Gastrocnemius medialis (tissue), 4 donors: ENCODE measurements around the gene SERPINA3.

Source experiments
- CTCF ChIP-seq, 5 experiments: fragments of 450-650 bp in 3 of 5; fragments of 200-600 bp in 2 of 5; sonication (generic) in 2 of 5; IDR thresholded peaks in 4 of 5; conservative IDR thresholded peaks in 1 of 5; 1 replicate in 4 of 5; 2 replicates in 1 of 5; pipeline ENCODE4 v1.5.1; 2016 to 2019; ENCODE audit warnings: antibody characterized with exemption in 5 of 5, mild to moderate bottlenecking in 3 of 5, moderate library complexity in 3 of 5
- POLR2A ChIP-seq, 2 donors: fragments of 450-650 bp; IDR thresholded peaks; one replicate each; pipeline ENCODE4 v1.6.1; 2017; ENCODE audit warnings: antibody characterized with exemption in 2 of 2, mild to moderate bottlenecking in 2 of 2, moderate library complexity in 2 of 2

- no peak for TF ChIP-seq CTCF (IDR thresholded peaks at IDR 0.05 in 4 of 5, conservative IDR thresholded peaks at IDR 0.05 in 1 of 5)
- TF ChIP-seq POLR2A (IDR thresholded peaks at IDR 0.05) = no peak
These were observed 37.6 kb downstream of the SERPINA3 start for GRCh38 chr14:94649543-94650443.
